ENCODE data around the gene EXOC4. TPM values are rescaled to one million over a fixed set of nuclear protein-coding genes. Genes with fewer than 3 reads are reported as not detected.

EXOC4 gene
- total and polyA plus RNA-seq, 2 of the 13 experiments (the other 11 are each of a cell fraction or from before 2014, with no cell fraction given), result 22.5 to 39.0 TPM

DNA sequence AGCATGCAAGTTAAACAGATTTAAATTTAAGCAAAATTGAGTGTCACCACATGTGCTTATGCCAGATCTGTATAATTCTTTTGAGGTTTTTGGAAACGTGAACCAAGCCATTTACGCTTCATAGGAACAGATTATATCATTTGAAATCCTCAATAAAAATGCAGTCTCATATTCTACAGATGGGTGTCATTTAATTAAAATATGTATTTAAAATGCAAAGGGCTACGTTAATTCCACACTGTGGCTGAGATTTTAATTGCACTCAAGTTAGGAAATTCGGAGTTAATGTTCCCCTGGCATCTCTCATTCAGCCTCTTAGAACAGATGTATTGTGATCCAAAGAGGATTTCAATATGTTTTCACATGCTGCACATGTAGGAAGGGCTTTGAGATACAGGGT, 709.8 kb downstream of the EXOC4 start:
- no peaks in the 10 kb centered on the region for H3K27me3 ChIP-seq (ENCODE audit: control insufficient read depth in 1 of 2, insufficient read depth in 2 of 2, low read length in 2 of 2)
- in situ Hi-C loops (cut with HindIII; ENCODE audit: extremely low pct_ligation_motif_present, low pct_unique_long_range_greater_than_20kb) (no loop called here), intact Hi-C loops (cut with micrococcal nuclease; ENCODE audit: unreplicated experiment) (no loop called here)
- FAIRE-seq, result no peak
- H3K9me3 ChIP-seq (ENCODE audit: low read length), result no peaks in the 10 kb centered on the region
- DNase-seq (ENCODE audit: low spot score), result no peak
- POLR2A ChIA-PET, result no interaction called here
- no peak overlapping the region for H3K4me3 ChIP-seq (replicated peaks in 1 of 3; ENCODE audit: insufficient read depth in 1 of 3, low read depth in 2 of 3, low read length in 3 of 3)
- no peak overlapping the region for H3K4me2 ChIP-seq (ENCODE audit: low read depth, low read length)
- H3K4me1 ChIP-seq (ENCODE audit: insufficient read depth, low read length), result no peaks in the 10 kb centered on the region
- no peak overlapping the region for H2AFZ ChIP-seq (ENCODE audit: low read length)
- H4K20me1 ChIP-seq (ENCODE audit: insufficient read depth, low read length), result no peaks in the 10 kb centered on the region
- ATAC-seq, result no peak
- CTCF ChIA-PET (ENCODE audit: low intra/inter-chr PET ratio, low total read pairs), result no interaction called here
- BruUV-seq (replicated peaks), result no TSS peak
- H3K9ac ChIP-seq (ENCODE audit: insufficient read depth, low read depth, low read length), result no peak overlapping the region
- WGBS (ENCODE audit: low lambda C conversion rate), result 90% methylated on average over 4 of the region's 4 CpGs
- no peak for TF ChIP-seq SRF (IDR thresholded peaks at IDR 0.05; ENCODE audit: low read depth, low read length)
- TF ChIP-seq GATAD2A (CRISPR knock-in tag; IDR thresholded peaks at IDR 0.05), result no peak
- TF ChIP-seq ZNF484 (CRISPR knock-in tag; IDR thresholded peaks at IDR 0.05; ENCODE audit: borderline replicate concordance, low read depth), result no peak
- TF ChIP-seq ZNF569 (CRISPR knock-in tag; IDR thresholded peaks at IDR 0.05; ENCODE audit: borderline replicate concordance), result no peak
- no peak for TF ChIP-seq HNRNPL (IDR thresholded peaks at IDR 0.05; ENCODE audit: low read depth, low read length)
- no peak for TF ChIP-seq TP53 (CRISPR knock-in tag; conservative IDR thresholded peaks at IDR 0.05)
- no peak for TF ChIP-seq ZSCAN20 (CRISPR knock-in tag; IDR thresholded peaks at IDR 0.05; ENCODE audit: borderline replicate concordance)
- TF ChIP-seq SRSF4 (IDR thresholded peaks at IDR 0.05; ENCODE audit: low read depth, low read length, poor library complexity, severe bottlenecking), result no peak
- TF ChIP-seq ZFP37 (CRISPR knock-in tag; IDR thresholded peaks at IDR 0.05; ENCODE audit: borderline replicate concordance), result no peak
- TF ChIP-seq, protein P1, sequence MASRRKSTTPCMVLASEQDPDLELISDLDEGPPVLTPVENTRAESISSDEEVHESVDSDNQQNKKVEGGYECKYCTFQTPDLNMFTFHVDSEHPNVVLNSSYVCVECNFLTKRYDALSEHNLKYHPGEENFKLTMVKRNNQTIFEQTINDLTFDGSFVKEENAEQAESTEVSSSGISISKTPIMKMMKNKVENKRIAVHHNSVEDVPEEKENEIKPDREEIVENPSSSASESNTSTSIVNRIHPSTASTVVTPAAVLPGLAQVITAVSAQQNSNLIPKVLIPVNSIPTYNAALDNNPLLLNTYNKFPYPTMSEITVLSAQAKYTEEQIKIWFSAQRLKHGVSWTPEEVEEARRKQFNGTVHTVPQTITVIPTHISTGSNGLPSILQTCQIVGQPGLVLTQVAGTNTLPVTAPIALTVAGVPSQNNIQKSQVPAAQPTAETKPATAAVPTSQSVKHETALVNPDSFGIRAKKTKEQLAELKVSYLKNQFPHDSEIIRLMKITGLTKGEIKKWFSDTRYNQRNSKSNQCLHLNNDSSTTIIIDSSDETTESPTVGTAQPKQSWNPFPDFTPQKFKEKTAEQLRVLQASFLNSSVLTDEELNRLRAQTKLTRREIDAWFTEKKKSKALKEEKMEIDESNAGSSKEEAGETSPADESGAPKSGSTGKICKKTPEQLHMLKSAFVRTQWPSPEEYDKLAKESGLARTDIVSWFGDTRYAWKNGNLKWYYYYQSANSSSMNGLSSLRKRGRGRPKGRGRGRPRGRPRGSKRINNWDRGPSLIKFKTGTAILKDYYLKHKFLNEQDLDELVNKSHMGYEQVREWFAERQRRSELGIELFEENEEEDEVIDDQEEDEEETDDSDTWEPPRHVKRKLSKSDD (CRISPR knock-in tag; IDR thresholded peaks at IDR 0.05; ENCODE audit: low read depth), result no peak
- no peak for TF ChIP-seq ZNF674 (CRISPR knock-in tag; IDR thresholded peaks at IDR 0.05; ENCODE audit: low read depth)
- no peak for TF ChIP-seq ZMYM3 (CRISPR knock-in tag; IDR thresholded peaks at IDR 0.05)
- no peak for TF ChIP-seq THAP7 (CRISPR knock-in tag; IDR thresholded peaks at IDR 0.05)
- TF ChIP-seq ZNF788 (CRISPR knock-in tag; IDR thresholded peaks at IDR 0.05; ENCODE audit: borderline replicate concordance), result no peak
- TF ChIP-seq, protein P2, sequence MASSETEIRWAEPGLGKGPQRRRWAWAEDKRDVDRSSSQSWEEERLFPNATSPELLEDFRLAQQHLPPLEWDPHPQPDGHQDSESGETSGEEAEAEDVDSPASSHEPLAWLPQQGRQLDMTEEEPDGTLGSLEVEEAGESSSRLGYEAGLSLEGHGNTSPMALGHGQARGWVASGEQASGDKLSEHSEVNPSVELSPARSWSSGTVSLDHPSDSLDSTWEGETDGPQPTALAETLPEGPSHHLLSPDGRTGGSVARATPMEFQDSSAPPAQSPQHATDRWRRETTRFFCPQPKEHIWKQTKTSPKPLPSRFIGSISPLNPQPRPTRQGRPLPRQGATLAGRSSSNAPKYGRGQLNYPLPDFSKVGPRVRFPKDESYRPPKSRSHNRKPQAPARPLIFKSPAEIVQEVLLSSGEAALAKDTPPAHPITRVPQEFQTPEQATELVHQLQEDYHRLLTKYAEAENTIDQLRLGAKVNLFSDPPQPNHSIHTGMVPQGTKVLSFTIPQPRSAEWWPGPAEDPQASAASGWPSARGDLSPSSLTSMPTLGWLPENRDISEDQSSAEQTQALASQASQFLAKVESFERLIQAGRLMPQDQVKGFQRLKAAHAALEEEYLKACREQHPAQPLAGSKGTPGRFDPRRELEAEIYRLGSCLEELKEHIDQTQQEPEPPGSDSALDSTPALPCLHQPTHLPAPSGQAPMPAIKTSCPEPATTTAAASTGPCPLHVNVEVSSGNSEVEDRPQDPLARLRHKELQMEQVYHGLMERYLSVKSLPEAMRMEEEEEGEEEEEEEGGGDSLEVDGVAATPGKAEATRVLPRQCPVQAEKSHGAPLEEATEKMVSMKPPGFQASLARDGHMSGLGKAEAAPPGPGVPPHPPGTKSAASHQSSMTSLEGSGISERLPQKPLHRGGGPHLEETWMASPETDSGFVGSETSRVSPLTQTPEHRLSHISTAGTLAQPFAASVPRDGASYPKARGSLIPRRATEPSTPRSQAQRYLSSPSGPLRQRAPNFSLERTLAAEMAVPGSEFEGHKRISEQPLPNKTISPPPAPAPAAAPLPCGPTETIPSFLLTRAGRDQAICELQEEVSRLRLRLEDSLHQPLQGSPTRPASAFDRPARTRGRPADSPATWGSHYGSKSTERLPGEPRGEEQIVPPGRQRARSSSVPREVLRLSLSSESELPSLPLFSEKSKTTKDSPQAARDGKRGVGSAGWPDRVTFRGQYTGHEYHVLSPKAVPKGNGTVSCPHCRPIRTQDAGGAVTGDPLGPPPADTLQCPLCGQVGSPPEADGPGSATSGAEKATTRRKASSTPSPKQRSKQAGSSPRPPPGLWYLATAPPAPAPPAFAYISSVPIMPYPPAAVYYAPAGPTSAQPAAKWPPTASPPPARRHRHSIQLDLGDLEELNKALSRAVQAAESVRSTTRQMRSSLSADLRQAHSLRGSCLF (CRISPR knock-in tag; IDR thresholded peaks at IDR 0.05; ENCODE audit: borderline replicate concordance), result no peak
- no peak for TF ChIP-seq ZNF33A (CRISPR knock-in tag; IDR thresholded peaks at IDR 0.05; ENCODE audit: borderline replicate concordance)
- H3K79me2 ChIP-seq (ENCODE audit: insufficient read depth, low read length), result no peaks in the 10 kb centered on the region
- no peaks in the 10 kb centered on the region for H3K36me3 ChIP-seq (replicated peaks in 1 of 2; ENCODE audit: control insufficient read depth in 1 of 2, insufficient read depth in 2 of 2, low read length in 2 of 2)
- no peak overlapping the region for H3K27ac ChIP-seq (ENCODE audit: extremely low read length, insufficient read depth, low read length)

All from HepG2 (cell line).